B cell (primary cell): ENCODE measurements around the gene CDADC1. TPM values are rescaled to one million over a fixed set of nuclear protein-coding genes. Genes with fewer than 3 reads are reported as not detected.

ENCODE experiments used
- ATAC-seq: fragments of 200-7000 bp; cut with Tn5 transposase; one replicate; pipeline ENCODE4 v1.10.0; 2021; ENCODE audit warnings: low read depth, mild to moderate bottlenecking, moderate number of reproducible peaks, moderate library complexity
- CTCF ChIA-PET: fragments of 350-600 bp; sonication (Branson Sonifier 250); formaldehyde crosslinking; loops from one replicate; lab custom pipeline; 2021; ENCODE audit warnings: antibody characterized with exemption, inconsistent platforms; lab: Charles Lee
- POLR2A ChIA-PET: fragments of 350-600 bp; sonication (Branson Sonifier 250); formaldehyde crosslinking; loops from one replicate; lab custom pipeline; 2021; ENCODE audit warnings: antibody characterized with exemption; lab: Charles Lee
- DNase-seq: peaks from one replicate; pipeline ENCODE4 v3.0.0; 2013
- H2AFZ ChIP-seq: 2 replicates; pipeline ENCODE4 v1.6.1; 2012; ENCODE audit warnings: mild to moderate bottlenecking, low read depth, low read length; ENCODE audit not compliant: insufficient read depth, poor library complexity, severe bottlenecking
- H3K27ac ChIP-seq, 2 donors: 1 replicate in 1 of 2; 2 replicates in 1 of 2; pipeline ENCODE4 v1.5.1; 2012 to 2013; ENCODE audit warnings: low read length in 2 of 2, mild to moderate bottlenecking in 2 of 2, moderate library complexity in 1 of 2
- H3K27me3 ChIP-seq, 4 experiments: fragments of 200-600 bp in 1 of 4; sonication (generic) in 1 of 4; replicated peaks in 1 of 4; 1 replicate in 2 of 4; 2 replicates in 2 of 4; pipeline versions ENCODE4 v1.6.1 to v1.7.0; 2013 to 2016; ENCODE audit warnings: low read length in 3 of 4, mild to moderate bottlenecking in 2 of 4, mixed read lengths in 1 of 4, moderate library complexity in 1 of 4; ENCODE audit not compliant: insufficient read depth in 4 of 4, control insufficient read depth in 3 of 4; ENCODE audit errors: control extremely low read depth in 1 of 4
- H3K36me3 ChIP-seq, 2 experiments: replicated peaks in 1 of 2; 1 replicate in 1 of 2; 2 replicates in 1 of 2; pipeline versions ENCODE4 v1.6.1 to v1.7.1; 2013; ENCODE audit warnings: low read length in 1 of 2; ENCODE audit not compliant: insufficient read depth in 2 of 2, control insufficient read depth in 1 of 2; ENCODE audit errors: control extremely low read depth in 1 of 2, extremely low read depth in 1 of 2
- H3K4me1 ChIP-seq, 2 donors: fragments of 200-600 bp in 1 of 2; sonication (generic) in 1 of 2; 1 replicate in 1 of 2; 2 replicates in 1 of 2; pipeline versions ENCODE4 v1.5.1 to v1.6.1; 2013 to 2017; ENCODE audit warnings: low read length in 2 of 2; ENCODE audit not compliant: control insufficient read depth in 2 of 2, insufficient read depth in 2 of 2
- H3K4me2 ChIP-seq: replicated peaks from 2 replicates; pipeline ENCODE3; 2012; ENCODE audit warnings: mild to moderate bottlenecking, low read depth, low read length; ENCODE audit not compliant: poor library complexity, severe bottlenecking
- H3K4me3 ChIP-seq, 5 experiments: fragments of 200-600 bp in 1 of 5; sonication (generic) in 1 of 5; 1 replicate in 3 of 5; 2 replicates in 2 of 5; pipeline versions ENCODE4 v1.5.1 to v1.7.0; 2011 to 2016; ENCODE audit warnings: low read length in 4 of 5, mild to moderate bottlenecking in 4 of 5, low read depth in 2 of 5, control low read depth in 1 of 5, moderate library complexity in 1 of 5; ENCODE audit not compliant: insufficient read depth in 1 of 5; ENCODE audit errors: control extremely low read depth in 1 of 5, extremely low read depth in 1 of 5
- H3K79me2 ChIP-seq: fragments of 200-600 bp; sonication (generic); one replicate; pipeline ENCODE4 v1.6.0; 2016; ENCODE audit warnings: low read length; ENCODE audit not compliant: control insufficient read depth, insufficient read depth
- H3K9ac ChIP-seq: fragments of 200-600 bp; sonication (generic); 2 replicates; pipeline ENCODE4 v1.6.1; 2017; ENCODE audit warnings: mild to moderate bottlenecking, low read length, moderate library complexity
- H3K9me3 ChIP-seq, 3 donors: one replicate each; pipeline versions ENCODE4 v1.6.1 to v1.7.1; 2013; ENCODE audit warnings: low read length in 2 of 3; ENCODE audit not compliant: control insufficient read depth in 2 of 3, insufficient read depth in 1 of 3; ENCODE audit errors: control extremely low read depth in 1 of 3
- H4K20me1 ChIP-seq: 2 replicates; pipeline ENCODE4 v1.6.0; 2012; ENCODE audit warnings: mild to moderate bottlenecking, low read length; ENCODE audit not compliant: insufficient read depth, control insufficient read depth, poor library complexity, severe bottlenecking
- H3K27ac Mint-ChIP-seq: one replicate; pipeline ENCODE4 v1.8.0; 2021; ENCODE audit warnings: mixed read lengths
- H3K27me3 Mint-ChIP-seq: one replicate; pipeline ENCODE4 v1.8.0; 2021; ENCODE audit warnings: mixed read lengths
- H3K4me1 Mint-ChIP-seq: one replicate; pipeline ENCODE4 v1.8.0; 2021; ENCODE audit warnings: mixed read lengths
- H3K4me3 Mint-ChIP-seq: one replicate; pipeline ENCODE4 v1.8.0; 2021; ENCODE audit warnings: mixed read lengths
- H3K9me3 Mint-ChIP-seq: one replicate; pipeline ENCODE4 v1.8.0; 2022; ENCODE audit warnings: mixed read lengths; ENCODE audit not compliant: insufficient read depth
- EZH2 ChIP-seq: IDR thresholded peaks from 2 replicates; pipeline ENCODE4 v1.6.1; 2012; ENCODE audit warnings: borderline replicate concordance, low read depth, mild to moderate bottlenecking, moderate library complexity, low read length; ENCODE audit not compliant: insufficient read depth, poor library complexity, severe bottlenecking
- WGBS: methylation state at CpG from one replicate; pipeline ENCODE4 v1.1.5; 2013; ENCODE audit warnings: missing lambda C conversion rate; ENCODE audit not compliant: insufficient coverage; 5-methylcytosine and 5-hydroxymethylcytosine counted together
- intact Hi-C: fragments of 100-400 bp; cut with micrococcal nuclease; formaldehyde crosslinking; loops from one replicate; pipeline ENCODE4 v1.10.0; 2022
- polyA plus RNA-seq: library from polyadenylated mRNA; depleted of rRNA; stranded (reverse); fragments of >200 nt; gene quantifications from 2 replicates; pipeline ENCODE4 v1.2.3, GENCODE V29; 2012
- total RNA-seq, 2 donors: library from RNA; stranded (reverse); fragments of 120-200 nt in 1 of 2; gene quantifications; 1 replicate in 1 of 2; 2 replicates in 1 of 2; pipeline versions ENCODE4 v1.2.3 to v1.2.4, GENCODE V29; 2013 to 2022
- TF ChIP-seq, protein P1 (sequence below): fragments of 200-600 bp; IDR thresholded peaks from one replicate; pipeline ENCODE4 v1.8.0; 2022; ENCODE audit warnings: antibody characterized with exemption, mild to moderate bottlenecking

The CDADC1 gene
- total and polyA plus RNA-seq, 2 donors (not counting 1 experiment from before 2014, with no cell fraction given) = 3.0 to 14.5 TPM

GRCh38 chr13:49298903-49299605 lies 51.3 kb downstream of the CDADC1 start:
- intact Hi-C loops = no loop called here
- Histone ChIP-seq H3K9me3 (no peaks in the 10 kb centered on the region), H4K20me1 (no peaks in the 10 kb centered on the region), H3K9ac (no peak overlapping the region), H3K27me3 (no peaks in the 10 kb centered on the region), H3K36me3 (no peaks in the 10 kb centered on the region), H3K27ac (no peak overlapping the region), H3K4me1 (peaks cover 4 to 16% of the 10 kb centered on the region in 2 donors), H2AFZ (no peak overlapping the region), H3K4me3 (no peak overlapping the region), H3K79me2 (no peaks in the 10 kb centered on the region), H3K4me2 (no peak overlapping the region)
- no peak for ATAC-seq
- ChIA-PET POLR2A (no interaction called here), CTCF (interaction anchor here (1.3 to 5.1 kb wide), 3 partner anchors 18 to 309 kb away, joined by 3 to 73 read pairs (median 3); no protein-coding TSS in a partner anchor)
- Mint-ChIP-seq H3K9me3 (no peaks in the 10 kb centered on the region), H3K27ac (no peak overlapping the region), H3K27me3 (no peaks in the 10 kb centered on the region), H3K4me1 (peaks cover 25% of the 10 kb centered on the region), H3K4me3 (no peak overlapping the region)
- TF ChIP-seq EZH2 = no peak
- TF ChIP-seq, protein P1, sequence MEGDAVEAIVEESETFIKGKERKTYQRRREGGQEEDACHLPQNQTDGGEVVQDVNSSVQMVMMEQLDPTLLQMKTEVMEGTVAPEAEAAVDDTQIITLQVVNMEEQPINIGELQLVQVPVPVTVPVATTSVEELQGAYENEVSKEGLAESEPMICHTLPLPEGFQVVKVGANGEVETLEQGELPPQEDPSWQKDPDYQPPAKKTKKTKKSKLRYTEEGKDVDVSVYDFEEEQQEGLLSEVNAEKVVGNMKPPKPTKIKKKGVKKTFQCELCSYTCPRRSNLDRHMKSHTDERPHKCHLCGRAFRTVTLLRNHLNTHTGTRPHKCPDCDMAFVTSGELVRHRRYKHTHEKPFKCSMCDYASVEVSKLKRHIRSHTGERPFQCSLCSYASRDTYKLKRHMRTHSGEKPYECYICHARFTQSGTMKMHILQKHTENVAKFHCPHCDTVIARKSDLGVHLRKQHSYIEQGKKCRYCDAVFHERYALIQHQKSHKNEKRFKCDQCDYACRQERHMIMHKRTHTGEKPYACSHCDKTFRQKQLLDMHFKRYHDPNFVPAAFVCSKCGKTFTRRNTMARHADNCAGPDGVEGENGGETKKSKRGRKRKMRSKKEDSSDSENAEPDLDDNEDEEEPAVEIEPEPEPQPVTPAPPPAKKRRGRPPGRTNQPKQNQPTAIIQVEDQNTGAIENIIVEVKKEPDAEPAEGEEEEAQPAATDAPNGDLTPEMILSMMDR = no peak
- DNase-seq = no peak
- WGBS = 98% methylated on average over 5 of the region's 7 CpGs

GRCh38 chr13:49300276-49300675 lies 52.6 kb downstream of the CDADC1 start:
- Mint-ChIP-seq H3K27ac (no peak overlapping the region), H3K4me3 (no peak overlapping the region), H3K27me3 (no peaks in the 10 kb centered on the region), H3K4me1 (peaks cover 26% of the 10 kb centered on the region), H3K9me3 (no peaks in the 10 kb centered on the region)
- DNase-seq (no peak), ATAC-seq (no peak)
- WGBS = 88% methylated on average over 3 of the region's 5 CpGs
- peaks cover 4 to 16% of the 10 kb centered on the region in 2 donors for H3K4me1 ChIP-seq
- H4K20me1 ChIP-seq = no peaks in the 10 kb centered on the region
- H3K9me3 ChIP-seq = no peaks in the 10 kb centered on the region
- CTCF ChIA-PET = interaction anchor here (0.7 to 5.1 kb wide), 10 partner anchors 19 to 391 kb away, joined by 3 to 73 read pairs (median 3); partner anchors contain the start of genes ARL11, CAB39L and EBPL
- no peak overlapping the region for H3K27ac ChIP-seq
- intact Hi-C loops = loop anchor here (2.0 kb wide), 2 partner anchors 53 to 145 kb away; partner anchors contain the start of genes CAB39L, CDADC1 and SETDB2
- H3K9ac ChIP-seq = no peak overlapping the region
- H3K36me3 ChIP-seq = no peaks in the 10 kb centered on the region
- H3K27me3 ChIP-seq = no peaks in the 10 kb centered on the region
- POLR2A ChIA-PET = no interaction called here
- H3K79me2 ChIP-seq = no peaks in the 10 kb centered on the region
- no peak overlapping the region for H3K4me2 ChIP-seq
- TF ChIP-seq, protein P1 = no peak
- H3K4me3 ChIP-seq = no peak overlapping the region
- no peak overlapping the region for H2AFZ ChIP-seq
